ENCODE data around the gene PSMC4.
A peak's percentile ranks its signal among the peaks of the same experiment; 100 is the strongest.

The PSMC4 gene

GRCh38 chr19:39970675-39971379 lies at the start of gene PSMC4:
Gene PSMC4 (plus strand): TSS chr19:39971165. CDS start chr19:39971203, 38 bp downstream.
- H3K36me3 Mint-ChIP-seq (ENCODE audit: low read depth) = peaks cover 49% of the 10 kb centered on the region
- peak; percentile 98 for DNase-seq
- H3K27me3 Mint-ChIP-seq = no peaks in the 10 kb centered on the region
- H3K4me3 Mint-ChIP-seq = peak within 1 kb of the TSS; percentile 95
- ATAC-seq = peak; percentile 98
- peaks cover 47% of the 10 kb centered on the region for H3K4me1 Mint-ChIP-seq
- peak within 1 kb of the TSS; percentile 97 for H3K27ac Mint-ChIP-seq
- H3K9me3 Mint-ChIP-seq = no peaks in the 10 kb centered on the region

DNA sequence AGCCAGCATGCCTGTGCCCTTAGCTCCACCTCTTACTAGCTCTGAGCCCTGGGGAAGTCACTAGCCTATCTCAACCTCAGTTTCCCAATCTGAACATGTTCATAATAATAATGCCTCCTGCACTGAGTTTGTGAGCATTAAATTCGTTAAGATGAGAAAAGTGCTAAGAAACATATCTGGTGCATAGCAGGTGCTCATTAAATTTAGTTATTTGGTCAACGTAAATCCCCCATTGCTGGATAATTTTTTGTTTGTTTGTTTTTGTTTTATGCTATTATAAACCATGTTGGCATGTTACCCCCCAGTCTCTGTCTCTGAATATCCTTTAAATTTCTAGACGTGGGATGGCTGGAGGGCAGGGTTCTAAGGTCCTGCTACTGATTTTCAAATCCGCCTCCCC lies 47.1 kb upstream of the PSMC4 start:
- ATAC-seq (no peak), DNase-seq (no peak)
- Mint-ChIP-seq H3K27ac (no peak overlapping the region), H3K36me3 (ENCODE audit: low read depth) (no peaks in the 10 kb centered on the region), H3K27me3 (no peaks in the 10 kb centered on the region), H3K9me3 (no peaks in the 10 kb centered on the region), H3K4me3 (no peak overlapping the region), H3K4me1 (peaks cover 12% of the 10 kb centered on the region)

GRCh38 chr19:39924389-39924788 lies 46.6 kb upstream of the PSMC4 start:
- Mint-ChIP-seq H3K4me1 (peaks cover 12% of the 10 kb centered on the region), H3K4me3 (no peak overlapping the region), H3K9me3 (no peaks in the 10 kb centered on the region), H3K27ac (no peak overlapping the region), H3K36me3 (ENCODE audit: low read depth) (no peaks in the 10 kb centered on the region), H3K27me3 (no peaks in the 10 kb centered on the region)
- DNase-seq (no peak), ATAC-seq (no peak)

- no peaks in the 10 kb centered on the region for H3K9me3 Mint-ChIP-seq
- peaks cover 15% of the 10 kb centered on the region for H3K4me1 Mint-ChIP-seq
- H3K4me3 Mint-ChIP-seq = no peak overlapping the region
- peaks cover 2% of the 10 kb centered on the region for H3K36me3 Mint-ChIP-seq (ENCODE audit: low read depth)
- no peak overlapping the region for H3K27ac Mint-ChIP-seq
- ATAC-seq = no peak
- DNase-seq = no peak
- H3K27me3 Mint-ChIP-seq = no peaks in the 10 kb centered on the region
These were observed 46.0 kb upstream of the PSMC4 start for GRCh38 chr19:39924952-39925351.

DNA sequence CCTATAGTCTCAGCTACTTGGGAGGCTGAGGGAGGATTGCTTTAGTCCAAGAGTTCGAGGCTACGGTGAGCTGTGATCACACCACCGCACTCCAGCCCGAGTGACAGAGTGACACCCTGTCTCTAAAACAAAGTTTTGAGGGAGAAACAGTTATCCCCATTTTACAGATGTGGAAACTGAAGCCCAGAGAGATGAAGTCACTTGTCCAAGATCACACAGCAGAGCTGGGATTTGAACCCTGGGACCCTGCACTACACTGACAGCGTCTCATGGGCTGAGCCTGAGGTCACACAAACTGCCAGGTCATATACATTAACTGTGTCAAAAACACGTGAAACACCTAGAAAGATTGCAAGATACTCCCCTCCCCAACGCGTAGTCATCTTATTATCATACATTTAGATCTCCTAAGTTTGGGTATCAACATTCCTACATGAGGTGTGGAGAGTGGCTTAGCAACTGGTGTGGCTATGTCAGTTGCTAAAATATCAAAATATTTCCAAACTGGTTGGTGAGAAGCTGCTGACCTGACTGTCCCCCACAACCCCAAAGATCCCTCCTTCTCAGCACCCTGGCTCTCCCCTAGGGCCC lies 44.7 kb upstream of the PSMC4 start:
- H3K4me1 Mint-ChIP-seq = peaks cover 15% of the 10 kb centered on the region
- no peaks in the 10 kb centered on the region for H3K27me3 Mint-ChIP-seq
- H3K36me3 Mint-ChIP-seq (ENCODE audit: low read depth) = peaks cover 2% of the 10 kb centered on the region
- no peaks in the 10 kb centered on the region for H3K9me3 Mint-ChIP-seq
- no peak overlapping the region for H3K27ac Mint-ChIP-seq
- no peak overlapping the region for H3K4me3 Mint-ChIP-seq
- no peak for ATAC-seq
- no peak for DNase-seq

DNA sequence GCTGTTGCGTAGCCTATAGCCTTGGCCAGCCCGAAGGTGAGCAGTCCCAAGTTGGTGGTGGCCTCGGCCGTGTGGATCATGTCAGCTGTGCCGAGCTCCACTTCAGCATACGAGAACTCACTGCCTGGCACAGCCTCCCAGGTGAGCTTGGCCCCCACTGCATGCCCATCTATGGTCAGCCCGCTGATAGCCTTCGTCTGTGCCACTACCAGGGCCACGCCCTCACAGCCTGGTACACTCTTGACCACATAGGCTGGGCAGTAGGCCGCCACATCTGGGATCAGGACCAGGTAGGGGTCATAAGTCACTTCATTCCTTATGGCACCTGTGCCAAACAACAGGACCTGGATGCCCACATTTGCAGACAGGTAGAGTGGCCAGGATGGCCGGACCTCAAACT lies 43.9 kb upstream of the PSMC4 start:
- Mint-ChIP-seq H3K36me3 (ENCODE audit: low read depth) (peaks cover 2% of the 10 kb centered on the region), H3K27me3 (no peaks in the 10 kb centered on the region)
- no peak for ATAC-seq

GRCh38 chr19:39927524-39928356 lies 43.2 kb upstream of the PSMC4 start:
- Mint-ChIP-seq H3K27ac (no peak overlapping the region), H3K9me3 (no peaks in the 10 kb centered on the region), H3K4me1 (peaks cover 19% of the 10 kb centered on the region), H3K4me3 (no peak overlapping the region), H3K27me3 (no peaks in the 10 kb centered on the region), H3K36me3 (ENCODE audit: low read depth) (peaks cover 2% of the 10 kb centered on the region)
- no peak for DNase-seq
- no peak for ATAC-seq

More for the DNA sequence above, 43.9 kb upstream of the PSMC4 start:
- Mint-ChIP-seq H3K27ac (no peak overlapping the region), H3K9me3 (no peaks in the 10 kb centered on the region), H3K4me3 (no peak overlapping the region), H3K4me1 (peaks cover 17% of the 10 kb centered on the region)
- no peak for DNase-seq

- Mint-ChIP-seq H3K27ac (no peak overlapping the region), H3K36me3 (ENCODE audit: low read depth) (peaks cover 2% of the 10 kb centered on the region), H3K27me3 (no peaks in the 10 kb centered on the region), H3K9me3 (no peaks in the 10 kb centered on the region), H3K4me3 (no peak overlapping the region), H3K4me1 (peaks cover 17% of the 10 kb centered on the region)
- ATAC-seq (no peak), DNase-seq (no peak)
These were observed 42.6 kb upstream of the PSMC4 start for GRCh38 chr19:39928357-39928725.

DNA sequence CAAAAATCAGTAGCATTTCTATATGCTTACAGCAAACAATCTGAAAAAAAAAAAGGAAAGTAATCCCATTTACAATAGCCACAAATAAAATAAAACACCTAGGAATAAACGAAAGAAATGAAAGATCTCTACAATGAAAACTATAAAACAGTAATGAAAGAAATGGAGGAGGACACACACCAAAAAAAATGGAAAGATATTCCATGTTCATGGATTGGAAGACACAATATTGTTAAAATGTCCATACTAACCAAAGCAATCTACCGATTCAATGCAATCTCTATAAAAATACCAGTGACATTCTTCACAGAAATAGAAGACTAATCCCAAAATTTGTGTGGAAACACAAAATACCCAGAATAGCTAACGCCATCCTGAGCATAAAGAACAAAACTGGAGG lies 41.2 kb upstream of the PSMC4 start:
- no peaks in the 10 kb centered on the region for H3K9me3 Mint-ChIP-seq
- no peaks in the 10 kb centered on the region for H3K27me3 Mint-ChIP-seq
- no peak overlapping the region for H3K27ac Mint-ChIP-seq
- DNase-seq = no peak
- H3K4me1 Mint-ChIP-seq = peaks cover 26% of the 10 kb centered on the region
- no peak overlapping the region for H3K4me3 Mint-ChIP-seq
- H3K36me3 Mint-ChIP-seq (ENCODE audit: low read depth) = peaks cover 2% of the 10 kb centered on the region
- ATAC-seq = no peak

DNA sequence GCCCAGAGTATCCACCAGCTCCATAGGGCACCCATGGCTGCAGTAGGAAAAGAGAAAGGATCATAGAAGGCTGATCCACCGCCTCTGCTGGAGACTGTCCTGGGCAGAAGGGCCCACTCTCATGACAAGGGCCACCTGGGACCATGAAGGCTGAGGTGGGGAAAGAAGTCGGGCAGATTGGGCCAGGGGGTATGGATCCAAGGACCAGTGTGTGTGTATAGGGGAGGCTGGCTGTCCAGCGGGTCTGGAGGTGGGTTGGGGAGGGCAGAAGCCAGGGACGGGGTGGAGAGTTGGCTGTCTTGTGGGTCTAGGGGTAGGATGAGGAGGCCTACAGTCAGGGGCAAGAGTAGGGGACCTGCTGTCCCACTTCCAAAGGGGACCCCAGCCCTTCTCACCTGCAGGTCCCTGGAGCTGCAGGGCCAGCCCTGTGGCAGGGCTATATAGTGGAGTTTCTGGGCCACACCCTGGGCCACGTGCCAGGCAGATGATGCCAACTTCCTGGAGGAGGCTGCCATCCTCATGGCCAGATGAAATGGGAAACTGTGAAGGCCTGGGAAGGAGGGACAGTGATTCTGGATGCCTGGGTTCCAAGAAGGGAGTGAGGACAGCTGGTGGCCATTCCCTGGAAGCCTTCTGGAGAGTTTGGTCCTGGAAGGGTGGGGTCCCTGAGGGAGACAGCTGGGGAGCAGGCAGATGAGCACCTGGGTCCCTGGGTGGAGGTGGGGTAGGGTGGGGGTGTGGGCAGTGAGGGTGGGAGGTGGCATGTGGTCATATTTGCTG lies 36.2 kb upstream of the PSMC4 start, which contains the start of gene FCGBP:
Gene FCGBP, minus strand, starts transcription at position 51 of the 780 bp plus-strand sequence.
- Mint-ChIP-seq H3K27me3 (no peaks in the 10 kb centered on the region), H3K36me3 (ENCODE audit: low read depth) (no peaks in the 10 kb centered on the region), H3K27ac (peak within 1 kb of the TSS; percentile 70), H3K9me3 (peaks cover 8% of the 10 kb centered on the region), H3K4me1 (peaks cover 53% of the 10 kb centered on the region), H3K4me3 (no peak within 1 kb of the TSS)
- DNase-seq (no peak), ATAC-seq (no peak)

DNA sequence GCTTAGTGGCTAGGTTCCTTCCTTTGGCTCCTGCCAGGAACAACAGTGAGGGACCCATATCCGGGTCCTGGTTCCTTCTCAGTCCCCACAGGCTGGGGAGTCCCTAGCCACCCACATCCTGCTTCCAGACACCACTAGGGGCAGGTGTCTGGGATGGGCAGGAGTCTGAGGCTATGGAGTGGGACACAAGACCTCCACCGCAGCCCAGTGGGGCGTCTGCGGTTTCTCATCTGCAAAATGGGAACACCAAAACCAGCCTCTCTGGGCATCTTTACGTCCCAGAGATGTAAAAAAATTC lies 35.7 kb upstream of the PSMC4 start:
- Mint-ChIP-seq H3K27ac (peak overlapping the region; percentile 70), H3K4me3 (no peak overlapping the region)

DNA sequence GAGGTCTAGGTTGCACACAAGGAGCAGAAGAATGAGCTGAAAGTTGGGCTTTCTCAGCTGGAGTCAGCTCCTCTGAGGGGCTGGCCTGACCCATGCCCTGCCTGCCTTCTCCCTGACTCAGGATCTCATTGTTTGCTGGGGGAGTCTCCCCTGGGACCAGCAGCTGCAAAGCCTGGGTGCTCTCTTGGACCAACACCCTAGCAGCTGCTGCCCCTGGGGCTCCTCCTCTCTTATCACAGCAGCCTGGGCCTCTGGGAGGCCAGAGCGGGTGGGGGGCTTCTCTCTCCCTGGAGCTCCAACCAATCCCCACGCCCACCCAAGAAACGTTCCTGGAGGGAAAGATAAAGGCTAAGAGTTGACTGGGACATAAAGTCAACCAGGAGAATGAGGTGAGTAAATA lies 34.9 kb upstream of the PSMC4 start:
- ATAC-seq (no peak), DNase-seq (no peak)
- Mint-ChIP-seq H3K4me3 (no peak overlapping the region), H3K36me3 (ENCODE audit: low read depth) (peaks cover 7% of the 10 kb centered on the region), H3K9me3 (peaks cover 14% of the 10 kb centered on the region), H3K4me1 (peaks cover 64% of the 10 kb centered on the region), H3K27ac (peak overlapping the region; percentile 78), H3K27me3 (no peaks in the 10 kb centered on the region)

More for the DNA sequence above, 35.7 kb upstream of the PSMC4 start:
- no peak for ATAC-seq
- no peak for DNase-seq
- Mint-ChIP-seq H3K36me3 (ENCODE audit: low read depth) (peaks cover 3% of the 10 kb centered on the region), H3K9me3 (peaks cover 11% of the 10 kb centered on the region), H3K4me1 (peaks cover 57% of the 10 kb centered on the region), H3K27me3 (no peaks in the 10 kb centered on the region)

- Mint-ChIP-seq H3K36me3 (ENCODE audit: low read depth) (peaks cover 7% of the 10 kb centered on the region), H3K9me3 (peaks cover 14% of the 10 kb centered on the region), H3K4me1 (peaks cover 70% of the 10 kb centered on the region), H3K27ac (peak overlapping the region; percentile 78), H3K27me3 (no peaks in the 10 kb centered on the region), H3K4me3 (peak overlapping the region; percentile 2)
- ATAC-seq (no peak), DNase-seq (no peak)
These were observed 34.3 kb upstream of the PSMC4 start for GRCh38 chr19:39936622-39937021.

- DNase-seq = no peak
- ATAC-seq = peak; percentile 80
- peak overlapping the region; percentile 67 for H3K27ac Mint-ChIP-seq
- peak overlapping the region; percentile 2 for H3K4me3 Mint-ChIP-seq
- H3K36me3 Mint-ChIP-seq (ENCODE audit: low read depth) = peaks cover 7% of the 10 kb centered on the region
- H3K27me3 Mint-ChIP-seq = no peaks in the 10 kb centered on the region
- H3K4me1 Mint-ChIP-seq = peaks cover 72% of the 10 kb centered on the region
- H3K9me3 Mint-ChIP-seq = peaks cover 14% of the 10 kb centered on the region
These were observed 33.8 kb upstream of the PSMC4 start for GRCh38 chr19:39937094-39937720.
